Measurements from ENCODE around the gene GNG11. TPM values are rescaled to one million over a fixed set of nuclear protein-coding genes. Genes with fewer than 3 reads are reported as not detected.

Gene GNG11
- total RNA-seq, 1 donor from 2014 or later = 15.0 TPM

- Histone ChIP-seq H3K4me3 (no peak overlapping the region), H3K9me3 (no peaks in the 10 kb centered on the region), H3K27ac (no peak overlapping the region), H3K4me1 (no peaks in the 10 kb centered on the region), H3K36me3 (no peaks in the 10 kb centered on the region), H3K27me3 (no peaks in the 10 kb centered on the region)
- intact Hi-C loops (cut with DNase I) = no loop called here
- DNase-seq (ENCODE audit: extremely low spot score in 2 of 2) = no peak
- no peak for TF ChIP-seq CTCF (IDR thresholded peaks at IDR 0.05)
Measured at GRCh38 chr7:93883078-93883916, 38.2 kb upstream of the GNG11 start.

- H3K9me3 ChIP-seq = no peaks in the 10 kb centered on the region
- H3K4me1 ChIP-seq = no peaks in the 10 kb centered on the region
- no peaks in the 10 kb centered on the region for H3K27me3 ChIP-seq
- H3K36me3 ChIP-seq = no peaks in the 10 kb centered on the region
- no peak for DNase-seq (ENCODE audit: extremely low spot score in 2 of 2)
- H3K4me3 ChIP-seq = no peak overlapping the region
- intact Hi-C loops (cut with DNase I) = no loop called here
- TF ChIP-seq POLR2A (IDR thresholded peaks at IDR 0.05) = no peak
- no peak for TF ChIP-seq POLR2AphosphoS5 (IDR thresholded peaks at IDR 0.05; ENCODE audit: insufficient read depth in 1 of 2, low read depth in 1 of 2)
- TF ChIP-seq CTCF (IDR thresholded peaks at IDR 0.05) = no peak
- no peak overlapping the region for H3K27ac ChIP-seq
Measured at GRCh38 chr7:93883917-93884345, 37.6 kb upstream of the GNG11 start.

- Histone ChIP-seq H3K36me3 (no peaks in the 10 kb centered on the region), H3K27ac (no peak overlapping the region), H3K9me3 (no peaks in the 10 kb centered on the region), H3K4me3 (no peak overlapping the region), H3K27me3 (no peaks in the 10 kb centered on the region), H3K4me1 (no peaks in the 10 kb centered on the region)
- intact Hi-C loops (cut with DNase I) = no loop called here
- TF ChIP-seq CTCF (IDR thresholded peaks at IDR 0.05) (no peak), POLR2A (IDR thresholded peaks at IDR 0.05) (no peak), POLR2AphosphoS5 (IDR thresholded peaks at IDR 0.05; ENCODE audit: insufficient read depth in 1 of 2, low read depth in 1 of 2) (no peak)
- DNase-seq (ENCODE audit: extremely low spot score in 2 of 2) = no peak
Measured at GRCh38 chr7:93884541-93884940, 37.0 kb upstream of the GNG11 start.

GRCh38 chr7:93889261-93889660 lies 32.3 kb upstream of the GNG11 start:
- intact Hi-C loops (cut with DNase I) = no loop called here
- no peak overlapping the region for H3K27ac ChIP-seq

More at GRCh38 chr7:93889261-93889660, 32.3 kb upstream of the GNG11 start:
- no peak for DNase-seq (ENCODE audit: extremely low spot score in 2 of 2)
- peaks cover 11% of the 10 kb centered on the region for H3K4me1 ChIP-seq
- no peaks in the 10 kb centered on the region for H3K36me3 ChIP-seq
- no peaks in the 10 kb centered on the region for H3K27me3 ChIP-seq
- TF ChIP-seq POLR2AphosphoS5 (IDR thresholded peaks at IDR 0.05; ENCODE audit: insufficient read depth in 1 of 2, low read depth in 1 of 2) (no peak), POLR2A (IDR thresholded peaks at IDR 0.05) (no peak), CTCF (IDR thresholded peaks at IDR 0.05) (no peak)
- H3K4me3 ChIP-seq = no peak overlapping the region
- no peaks in the 10 kb centered on the region for H3K9me3 ChIP-seq
